Measurements from ENCODE around the gene VPS4A. TPM values are rescaled to one million over a fixed set of nuclear protein-coding genes. Genes with fewer than 3 reads are reported as not detected.

The VPS4A gene
- total and polyA plus RNA-seq, 2 of the 8 experiments (the other 6 are each of a cell fraction or from before 2014, with no cell fraction given), result 14.1 to 24.1 TPM

DNA sequence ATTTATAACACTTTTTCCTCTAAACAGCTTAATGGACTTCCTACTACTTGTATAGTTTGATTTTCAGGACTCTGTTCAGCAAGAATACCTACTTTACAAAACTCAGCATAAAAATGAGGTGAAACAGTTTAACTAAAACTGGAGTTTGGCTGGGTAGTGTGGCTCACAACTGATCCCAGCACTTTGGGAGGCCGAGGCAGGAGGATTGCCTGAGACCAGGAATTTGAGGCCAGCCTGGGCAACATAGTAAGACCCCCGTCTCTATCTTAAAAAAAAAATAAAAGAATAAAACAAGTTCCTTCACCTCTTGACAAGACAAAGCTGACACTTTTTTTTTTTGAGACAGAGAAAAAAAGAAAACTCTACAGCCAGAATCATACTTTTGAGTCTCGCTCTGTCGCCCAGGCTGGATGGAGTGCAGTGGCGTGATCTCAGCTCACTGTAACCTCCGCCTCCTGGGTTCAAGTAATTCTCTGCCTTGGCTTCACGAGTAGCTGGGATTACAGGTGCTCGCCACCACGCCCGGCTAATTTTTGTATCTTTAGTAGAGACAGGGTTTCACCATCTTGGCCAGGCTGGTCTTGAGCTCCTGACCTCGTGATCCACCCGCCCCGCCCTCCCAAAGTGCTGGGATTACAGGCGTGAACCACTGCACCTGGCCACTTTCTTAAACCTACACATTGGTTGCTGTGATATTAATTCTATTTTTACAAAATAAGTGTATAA is 16.6 kb downstream of the VPS4A start (continued):
- no peak for TF ChIP-seq NANOG (IDR thresholded peaks at IDR 0.05; ENCODE audit: insufficient read depth, low read depth, low read length, poor library complexity, severe bottlenecking)
- no peak for TF ChIP-seq KDM1A (IDR thresholded peaks at IDR 0.05; ENCODE audit: borderline replicate concordance, low read length)

Data from H1 (cell line).